GM18511 (cell line): ENCODE data around the gene DCDC2B.
"Not testable (repeated sequence)": the region's sequence is repeated elsewhere in the genome, so short reads cannot be mapped to it uniquely, and the experiment has no call there.

Source experiments
- ATAC-seq: cut with Tn5 transposase; IDR thresholded peaks from one replicate; pipeline ENCODE4 v1.9.1; 2021; ENCODE audit warnings: mild to moderate bottlenecking, moderate library complexity; ENCODE audit not compliant: unreplicated experiment

DCDC2B gene

GRCh38 chr1:32208891-32209328 is at the start of gene DCDC2B:
DCDC2B (plus strand) TSS chr1:32209089; CDS start chr1:32209094, 5 bp downstream.
- ATAC-seq = no peak

DNA sequence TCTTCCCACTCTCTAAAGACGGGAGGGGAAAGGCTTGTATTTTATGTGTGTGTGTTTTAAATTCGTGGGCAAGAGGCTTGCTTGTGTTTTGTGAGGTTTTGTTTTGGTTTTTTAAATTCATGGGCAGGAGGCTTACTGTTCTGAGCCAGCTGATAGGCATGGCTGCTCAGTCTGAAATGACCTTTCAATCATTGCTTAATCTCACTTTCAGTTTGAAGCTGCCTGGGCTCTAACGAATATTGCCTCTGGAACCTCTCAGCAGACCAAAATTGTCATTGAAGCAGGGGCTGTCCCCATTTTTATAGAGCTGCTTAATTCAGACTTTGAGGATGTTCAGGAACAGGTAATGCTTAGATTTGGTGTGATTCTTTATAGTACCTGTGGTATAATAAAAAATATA is 49.7 kb upstream of the DCDC2B start:
- ATAC-seq = no peak

DNA sequence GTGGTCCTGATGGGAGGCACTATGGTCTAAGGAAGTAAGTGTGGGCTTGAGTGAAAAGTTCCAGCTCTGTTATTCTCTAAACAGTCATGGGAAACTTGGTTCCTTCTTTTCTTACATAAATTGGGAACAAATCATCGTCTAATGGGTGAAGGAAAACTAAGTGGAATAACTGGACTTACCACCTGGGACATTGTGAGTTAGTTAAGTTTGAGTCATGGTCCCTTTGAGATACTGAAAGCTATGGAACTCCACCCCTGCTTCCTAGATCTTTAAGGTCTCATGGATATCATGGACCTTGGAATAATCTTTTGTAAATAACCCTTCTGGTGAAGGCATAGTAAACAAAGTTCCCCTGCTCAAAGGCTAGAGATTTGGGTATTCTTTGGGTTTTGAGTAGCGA is 45.5 kb upstream of the DCDC2B start:
- ATAC-seq = no peak

DNA sequence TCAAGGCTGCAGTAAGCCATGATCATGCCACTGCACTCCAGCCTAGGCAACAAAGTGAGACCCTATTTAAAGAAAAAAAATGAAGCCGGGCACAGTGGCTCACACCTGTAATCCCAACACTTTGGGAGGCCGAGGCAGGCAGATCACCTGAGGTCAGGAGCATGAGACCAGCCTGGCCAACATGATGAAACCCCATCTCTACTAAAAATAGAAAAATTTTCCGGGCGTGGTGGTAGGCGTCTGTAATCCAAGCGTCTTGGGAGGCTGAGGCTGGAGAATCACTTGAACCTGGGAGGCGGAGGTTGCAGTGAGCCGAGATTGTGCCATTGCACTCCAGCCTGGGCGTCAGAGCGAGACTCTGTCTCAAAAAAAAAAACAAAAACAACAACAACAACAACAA is 43.3 kb upstream of the DCDC2B start:
- not testable (repeated sequence) for ATAC-seq

DNA sequence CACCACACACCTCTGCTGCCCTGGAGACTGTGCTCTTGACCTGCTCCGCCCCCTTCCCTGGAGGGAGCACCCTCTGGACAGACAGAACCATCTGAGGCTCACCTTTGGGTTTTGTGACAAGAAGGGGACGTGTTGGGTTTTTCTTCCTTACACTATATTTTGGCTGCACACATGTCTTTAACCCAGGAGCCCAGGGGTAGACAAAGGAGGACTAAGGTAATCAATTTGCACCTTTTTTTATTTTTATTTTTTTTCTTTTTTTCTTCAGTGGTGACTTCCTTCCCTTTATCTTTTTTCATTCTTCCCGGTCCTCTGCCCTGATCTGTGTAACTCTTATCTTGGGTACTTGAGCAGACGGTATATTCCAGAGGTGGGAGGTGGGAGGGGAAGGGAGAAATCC is 37.9 kb upstream of the DCDC2B start:
- no peak for ATAC-seq

- no peak for ATAC-seq
These were observed 36.2 kb upstream of the DCDC2B start for GRCh38 chr1:32172621-32173245.

- no peak for ATAC-seq
These were observed 30.3 kb upstream of the DCDC2B start for GRCh38 chr1:32178380-32179192.

DNA sequence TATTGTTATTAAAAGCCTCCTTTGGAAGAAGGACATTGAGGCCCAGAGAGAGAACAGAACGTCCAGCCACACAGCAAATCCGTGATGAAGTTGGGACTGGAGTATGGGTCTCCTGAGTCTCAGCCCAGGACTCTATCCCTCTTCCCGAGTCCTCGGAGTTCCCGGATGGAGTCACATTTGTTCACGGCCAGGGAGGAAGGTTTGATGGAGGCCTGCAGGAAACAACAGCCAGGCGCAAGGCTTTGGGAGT is 29.8 kb upstream of the DCDC2B start:
- ATAC-seq = peak; percentile 2

GRCh38 chr1:32179443-32180185 is 29.3 kb upstream of the DCDC2B start, which contains the start of gene TXLNA:
TXLNA (plus strand) TSS chr1:32179675; CDS start chr1:32180346, 671 bp downstream.
- ATAC-seq = peak; percentile 88

- ATAC-seq = no peak
These were observed 28.5 kb upstream of the DCDC2B start for GRCh38 chr1:32180186-32181060.

DNA sequence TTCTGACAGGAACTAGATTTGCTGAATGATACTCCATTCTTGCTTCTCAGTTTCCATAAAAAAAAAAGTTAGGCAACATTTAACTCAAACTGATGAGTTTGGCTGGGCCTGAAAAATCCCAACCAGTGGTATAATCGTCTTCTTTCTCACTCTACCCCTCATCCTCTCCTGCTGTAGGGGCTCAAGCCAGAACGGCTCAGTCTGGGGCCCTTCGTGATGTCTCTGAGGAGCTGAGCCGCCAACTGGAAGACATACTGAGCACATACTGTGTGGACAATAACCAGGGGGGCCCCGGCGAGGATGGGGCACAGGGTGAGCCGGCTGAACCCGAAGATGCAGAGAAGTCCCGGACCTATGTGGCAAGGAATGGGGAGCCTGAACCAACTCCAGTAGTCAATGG is 27.8 kb upstream of the DCDC2B start:
- ATAC-seq = no peak

GRCh38 chr1:32181563-32181962 is 27.3 kb upstream of the DCDC2B start:
- ATAC-seq = no peak

GRCh38 chr1:32182060-32182459 is 26.8 kb upstream of the DCDC2B start:
- no peak for ATAC-seq

GRCh38 chr1:32184650-32185049 is 24.2 kb upstream of the DCDC2B start:
- ATAC-seq = no peak

GRCh38 chr1:32186077-32186476 is 22.8 kb upstream of the DCDC2B start:
- ATAC-seq = no peak

DNA sequence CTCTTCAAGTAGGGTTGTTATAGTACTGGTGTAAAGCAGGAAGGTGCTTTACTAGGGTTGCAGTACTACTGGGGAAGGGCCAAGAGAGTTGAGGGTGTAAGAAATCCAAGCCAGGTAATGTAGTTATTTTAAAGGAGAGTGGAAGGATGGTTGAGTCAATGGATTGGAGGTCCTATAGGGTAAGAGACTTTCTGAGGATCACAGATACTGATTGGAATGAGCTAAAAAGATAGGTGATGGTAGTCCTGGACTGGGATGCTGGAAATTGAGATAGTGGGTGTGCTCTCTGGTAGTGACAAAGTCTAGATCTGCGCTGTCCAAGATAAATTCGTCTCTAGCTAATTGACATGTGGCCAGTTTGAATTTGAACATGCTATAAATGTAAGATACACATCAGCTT is 22.4 kb upstream of the DCDC2B start:
- ATAC-seq = no peak

GRCh38 chr1:32187850-32188249 is 21.0 kb upstream of the DCDC2B start:
- no peak for ATAC-seq

DNA sequence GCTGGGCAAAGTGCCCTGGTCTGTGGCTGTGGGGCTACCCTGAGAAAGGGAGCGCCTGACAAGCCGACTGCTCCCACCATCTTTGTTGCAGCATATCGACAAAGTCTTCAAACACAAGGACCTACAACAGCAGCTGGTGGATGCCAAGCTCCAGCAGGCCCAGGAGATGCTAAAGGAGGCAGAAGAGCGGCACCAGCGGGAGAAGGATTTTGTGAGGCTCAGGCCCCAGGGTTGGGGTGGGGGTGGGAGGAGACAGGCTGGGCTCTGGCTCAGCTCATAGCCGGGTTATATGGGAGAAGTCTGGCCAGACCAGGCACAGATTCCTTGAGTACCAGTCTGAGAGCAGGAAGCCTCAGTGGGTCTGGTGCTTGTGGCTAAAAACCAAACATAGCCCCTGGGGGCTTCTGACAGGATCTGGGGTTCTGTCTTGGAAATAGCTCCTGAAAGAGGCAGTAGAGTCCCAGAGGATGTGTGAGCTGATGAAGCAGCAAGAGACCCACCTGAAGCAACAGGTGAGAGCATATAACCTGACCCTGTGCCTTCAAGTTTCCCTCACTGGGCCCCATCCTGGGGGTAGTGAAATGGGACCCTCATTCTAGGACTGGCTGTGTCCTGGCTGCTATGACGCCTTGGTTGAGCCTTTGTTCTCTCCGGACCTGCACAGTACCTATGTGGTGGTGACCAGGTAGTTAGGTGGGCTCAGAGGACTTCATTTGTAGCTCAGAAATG is 16.5 kb upstream of the DCDC2B start:
- no peak for ATAC-seq

DNA sequence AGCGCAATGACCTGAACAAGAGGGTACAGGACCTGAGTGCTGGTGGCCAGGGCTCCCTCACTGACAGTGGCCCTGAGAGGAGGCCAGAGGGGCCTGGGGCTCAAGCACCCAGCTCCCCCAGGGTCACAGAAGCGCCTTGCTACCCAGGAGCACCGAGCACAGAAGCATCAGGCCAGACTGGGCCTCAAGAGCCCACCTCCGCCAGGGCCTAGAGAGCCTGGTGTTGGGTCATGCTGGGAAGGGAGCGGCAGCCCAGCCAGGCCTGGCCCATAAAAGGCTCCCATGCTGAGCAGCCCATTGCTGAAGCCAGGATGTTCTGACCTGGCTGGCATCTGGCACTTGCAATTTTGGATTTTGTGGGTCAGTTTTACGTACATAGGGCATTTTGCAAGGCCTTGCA is 13.9 kb upstream of the DCDC2B start:
- no peak for ATAC-seq

DNA sequence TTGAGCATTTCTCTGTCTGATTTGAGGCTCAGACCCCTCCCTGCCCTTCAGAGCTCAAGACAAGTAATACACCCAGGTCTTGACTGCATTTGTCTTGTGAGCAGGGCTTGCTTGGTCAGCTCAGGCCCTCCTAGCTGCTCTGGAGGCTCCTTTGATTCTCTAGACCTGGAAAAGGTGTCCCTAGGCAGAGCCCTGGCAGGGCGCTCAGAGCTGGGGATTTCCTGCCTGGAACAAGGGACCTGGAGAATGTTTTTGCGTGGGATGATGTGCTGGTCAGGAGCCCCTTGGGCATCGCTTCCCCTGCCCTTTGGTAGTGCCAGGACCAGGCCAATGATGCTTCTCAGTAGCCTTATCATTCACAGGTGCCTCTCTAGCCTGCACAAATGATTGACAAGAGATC is 13.4 kb upstream of the DCDC2B start:
- ATAC-seq = no peak
